H4 (cell line): ENCODE data around the gene IFT43. TPM values are rescaled to one million over a fixed set of nuclear protein-coding genes. Genes with fewer than 3 reads are reported as not detected.

Experiments
- DNase-seq: peaks from one replicate; pipeline ENCODE4 v3.0.0-alpha.2; 2015; ENCODE audit warnings: low spot score
- total RNA-seq: library from RNA; depleted of rRNA; stranded (reverse); fragments of >200 nt; shearing (Covaris generic); gene quantifications from 2 replicates; pipeline ENCODE4 v1.2.3, GENCODE V29; 2014

Gene IFT43
- total RNA-seq, 1 experiment from 2014 or later, result 47.0 TPM

DNA sequence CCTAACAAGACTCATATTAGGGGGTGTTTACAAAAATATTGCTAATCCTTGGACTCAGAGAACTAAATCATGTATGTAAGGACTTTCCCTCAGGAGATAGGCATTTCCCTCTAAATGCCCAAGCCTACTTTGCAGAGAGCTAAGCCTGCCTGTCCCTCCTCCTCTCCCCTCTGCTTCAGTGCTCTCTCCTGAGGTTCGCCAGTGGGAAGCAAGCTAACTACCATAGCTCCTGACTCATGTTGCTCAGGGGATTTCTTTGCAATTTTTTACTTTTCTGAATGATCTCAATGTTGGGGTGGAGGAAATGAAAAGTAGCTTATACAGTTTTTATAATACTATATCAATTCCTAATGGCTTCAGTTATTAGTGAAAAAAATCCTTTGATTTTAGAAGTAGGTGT lies 29.6 kb downstream of the IFT43 start:
- no peak for DNase-seq

DNA sequence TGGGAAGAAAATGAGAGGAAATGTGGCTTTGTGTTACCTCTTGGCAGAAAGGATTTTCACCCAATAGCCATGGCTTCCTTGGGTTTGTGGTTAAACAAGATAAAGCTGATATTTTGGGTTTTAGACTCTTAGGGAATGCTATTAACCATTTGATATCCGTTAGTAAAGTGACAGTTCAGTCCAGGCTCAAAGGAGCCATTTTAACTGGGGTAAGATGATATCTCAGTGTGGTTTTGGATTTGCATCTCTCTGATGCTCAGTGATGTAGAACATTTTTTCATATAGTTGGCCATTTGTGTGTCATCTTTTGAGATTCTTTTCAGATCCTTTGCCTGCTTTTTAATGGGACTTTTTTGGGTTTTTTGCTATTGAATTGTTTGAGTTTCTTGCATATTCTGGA lies 30.1 kb downstream of the IFT43 start:
- no peak for DNase-seq

DNA sequence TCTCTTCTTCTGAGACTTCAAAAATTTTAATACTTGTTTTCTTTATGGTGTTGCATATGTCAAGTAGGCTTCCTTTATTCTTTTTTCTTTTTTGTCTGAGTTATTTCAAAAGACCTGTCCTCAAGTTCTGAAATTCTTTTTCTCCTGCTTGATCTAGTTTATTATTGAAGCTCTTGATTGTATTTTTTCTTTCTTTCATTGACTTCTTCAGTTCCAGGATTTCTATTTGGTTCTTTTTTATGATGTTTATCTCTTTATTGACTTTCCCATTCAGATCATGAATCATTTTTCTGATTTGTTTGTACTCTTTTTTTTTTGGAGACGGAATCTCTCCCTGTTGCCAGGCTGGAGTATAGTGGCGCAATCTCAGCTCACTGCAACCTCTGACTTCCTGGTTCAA lies 34.1 kb downstream of the IFT43 start:
- DNase-seq, result no peak

DNA sequence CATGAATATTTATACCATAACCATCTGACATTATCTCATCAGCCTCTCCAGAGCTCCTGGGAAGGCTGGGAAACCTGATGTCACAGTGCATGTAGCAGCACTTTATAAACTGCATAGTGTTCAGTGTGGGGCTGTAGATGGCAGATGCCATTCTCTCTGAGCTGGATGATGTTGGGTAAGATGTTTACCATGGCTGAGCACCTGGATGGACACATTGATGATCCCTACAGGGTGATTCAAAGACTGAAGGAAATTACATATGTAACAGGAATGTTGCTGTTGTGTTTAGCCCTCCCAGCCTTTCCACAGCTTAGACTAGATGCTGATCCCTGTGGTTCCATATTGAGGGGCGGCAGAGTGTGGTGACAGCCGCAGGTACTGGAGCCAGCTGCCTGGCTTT lies 37.4 kb downstream of the IFT43 start:
- DNase-seq, result no peak

DNA sequence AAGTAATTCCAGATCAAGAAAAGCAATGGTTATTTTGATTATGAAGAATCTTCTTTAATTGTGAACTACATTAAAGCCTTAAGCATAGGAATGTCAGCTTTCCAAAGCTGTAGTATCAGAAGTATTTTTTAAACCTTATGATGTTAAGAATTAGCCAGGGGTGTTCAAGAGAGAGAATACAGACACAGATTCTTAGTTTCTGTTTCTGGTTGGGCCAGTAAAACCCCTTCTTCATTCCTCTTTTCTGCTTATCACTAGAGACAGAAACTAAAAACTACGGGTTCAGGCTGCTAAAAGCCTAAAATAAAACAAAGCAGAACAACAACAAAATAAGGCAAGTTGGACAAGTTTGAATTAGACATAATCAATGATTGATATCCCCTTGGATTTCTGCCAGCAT lies 38.2 kb downstream of the IFT43 start:
- no peak for DNase-seq

DNA sequence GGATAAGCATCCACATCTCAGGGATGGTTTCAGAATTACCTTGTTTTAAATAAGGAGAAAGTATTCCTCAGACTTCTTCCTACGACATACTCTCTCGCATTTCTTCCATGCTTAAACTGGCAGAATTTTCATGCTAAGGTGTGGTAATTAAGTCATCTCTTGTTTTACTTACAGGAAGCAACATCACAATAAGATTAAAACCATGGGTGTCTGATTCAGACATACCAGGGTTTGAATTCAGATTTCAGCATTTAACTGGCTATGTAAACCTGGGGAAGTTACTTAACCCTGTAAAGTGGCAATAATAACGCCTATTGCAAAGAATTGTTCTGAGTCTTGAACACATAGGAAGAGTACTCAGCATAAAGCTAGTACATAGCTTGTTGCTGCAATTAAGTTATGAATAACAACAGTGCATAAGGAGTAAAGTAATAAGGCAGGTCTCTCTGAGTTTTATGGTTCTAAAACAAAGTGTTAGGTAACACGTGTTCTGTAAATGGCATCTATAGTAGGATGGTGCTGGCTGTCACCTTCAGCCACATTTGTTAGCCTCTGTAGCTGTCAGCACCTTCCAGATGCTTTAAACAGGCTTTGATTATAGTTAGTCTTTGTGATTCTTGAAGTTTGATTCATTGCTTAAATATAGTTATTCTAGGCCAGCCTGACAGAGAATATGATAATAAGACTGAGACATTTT lies 38.8 kb downstream of the IFT43 start:
- DNase-seq, result no peak

DNA sequence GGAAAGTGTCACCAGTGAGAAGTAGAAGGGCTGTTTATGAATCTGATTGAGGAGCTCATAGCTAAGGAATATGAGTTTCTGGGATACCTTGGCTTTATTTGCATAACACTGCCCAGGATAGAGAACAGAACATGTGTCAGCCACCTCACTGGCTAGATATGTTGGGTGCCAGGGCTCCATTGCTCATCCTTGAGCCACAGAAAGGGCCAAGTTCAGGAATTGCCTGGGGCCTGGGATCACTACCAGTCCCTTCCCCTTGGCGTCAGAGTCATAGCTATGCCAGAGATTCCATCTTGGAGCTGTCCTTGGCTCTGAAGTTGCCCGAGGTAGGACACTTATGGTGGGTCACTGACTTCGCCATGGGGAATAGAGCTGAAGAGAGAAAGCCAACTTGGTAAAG lies 49.0 kb downstream of the IFT43 start:
- DNase-seq, result no peak

DNA sequence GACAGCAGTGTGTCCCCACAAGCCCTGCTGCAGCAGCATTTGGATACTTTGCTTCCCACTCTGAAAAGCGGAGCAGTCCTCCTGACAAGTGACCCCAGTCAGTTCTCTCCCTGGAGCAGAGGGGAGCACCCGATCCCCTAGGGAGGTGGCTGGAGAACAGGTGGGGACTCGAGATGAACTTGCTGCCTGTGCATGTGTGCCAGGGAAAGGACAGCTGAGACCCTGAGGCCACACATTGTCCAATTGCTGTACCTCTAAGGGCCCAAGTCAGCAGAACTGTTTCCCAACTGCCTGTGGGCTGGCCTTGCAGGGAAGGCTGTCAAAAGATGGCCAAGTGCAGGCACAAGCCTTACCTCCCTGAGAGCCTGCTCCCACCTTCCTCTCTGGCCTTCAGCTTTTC lies 55.1 kb downstream of the IFT43 start:
- DNase-seq, result no peak

DNA sequence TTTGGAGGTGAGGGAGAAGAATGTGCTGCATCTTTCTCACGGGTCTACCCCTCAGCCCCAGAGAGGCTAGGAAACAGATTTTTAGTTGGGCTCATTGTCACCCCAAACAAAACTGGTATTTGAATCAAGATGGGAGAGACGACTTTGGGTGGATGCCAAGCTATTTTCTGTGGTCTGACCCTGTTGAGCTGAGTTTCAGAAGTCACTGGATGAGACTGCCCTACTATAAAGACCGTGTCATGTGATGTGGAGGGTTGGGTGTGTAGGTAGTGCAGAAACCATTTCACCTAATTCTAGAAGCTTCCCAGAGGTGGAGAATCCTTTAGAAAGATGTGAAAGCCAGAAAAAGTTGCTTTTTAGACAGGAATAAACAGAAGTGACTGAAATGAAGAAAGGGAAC lies 60.2 kb downstream of the IFT43 start:
- DNase-seq, result no peak

DNA sequence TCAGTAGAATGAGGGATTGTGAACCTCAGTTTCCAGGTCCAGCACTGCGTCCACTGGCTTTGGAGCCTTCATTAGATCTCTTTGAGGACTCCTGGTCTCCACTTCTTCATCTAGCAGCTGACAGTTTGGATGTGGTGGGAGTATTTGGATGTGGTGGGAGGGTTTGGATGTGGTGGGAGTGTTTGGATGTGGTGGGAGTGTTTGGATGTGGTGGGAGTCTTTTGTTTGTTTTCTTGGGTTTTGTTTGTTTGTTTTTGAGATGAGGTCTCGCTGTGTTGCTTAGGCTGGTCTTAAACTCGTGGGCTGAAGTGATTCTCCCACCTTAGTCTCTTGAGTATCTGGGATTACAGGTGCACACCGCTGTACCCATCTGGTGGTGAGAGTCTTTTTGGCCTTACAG lies 64.7 kb downstream of the IFT43 start:
- DNase-seq, result no peak

DNA sequence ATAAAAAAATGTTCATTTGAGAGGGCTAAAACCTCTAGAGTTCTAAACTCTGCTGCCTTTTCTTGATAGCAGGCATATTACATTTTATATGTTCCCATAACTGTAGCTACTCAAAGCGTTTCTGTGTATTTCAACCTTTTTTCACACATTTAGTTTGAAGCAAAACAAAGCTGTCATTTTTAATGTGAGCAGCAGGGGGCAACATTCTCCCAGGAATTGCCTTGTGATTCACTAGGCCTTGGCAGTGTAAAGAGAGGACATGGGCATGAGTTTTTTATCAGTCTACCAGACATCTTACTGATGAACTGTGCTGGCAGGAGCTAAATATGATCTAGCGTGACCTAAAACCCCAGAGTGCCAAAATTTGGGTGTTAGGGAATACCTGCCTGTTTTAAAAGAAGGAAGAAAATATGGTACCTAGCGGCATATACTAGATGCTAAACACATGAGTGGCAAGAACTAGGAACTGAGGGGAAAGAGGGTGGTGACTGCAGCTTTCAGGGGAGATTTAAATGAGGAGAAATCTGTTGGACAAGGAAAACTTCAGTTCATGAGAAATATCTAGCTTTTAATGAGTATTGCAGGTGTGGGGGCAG lies 65.3 kb downstream of the IFT43 start:
- DNase-seq, result peak; percentile 36

DNA sequence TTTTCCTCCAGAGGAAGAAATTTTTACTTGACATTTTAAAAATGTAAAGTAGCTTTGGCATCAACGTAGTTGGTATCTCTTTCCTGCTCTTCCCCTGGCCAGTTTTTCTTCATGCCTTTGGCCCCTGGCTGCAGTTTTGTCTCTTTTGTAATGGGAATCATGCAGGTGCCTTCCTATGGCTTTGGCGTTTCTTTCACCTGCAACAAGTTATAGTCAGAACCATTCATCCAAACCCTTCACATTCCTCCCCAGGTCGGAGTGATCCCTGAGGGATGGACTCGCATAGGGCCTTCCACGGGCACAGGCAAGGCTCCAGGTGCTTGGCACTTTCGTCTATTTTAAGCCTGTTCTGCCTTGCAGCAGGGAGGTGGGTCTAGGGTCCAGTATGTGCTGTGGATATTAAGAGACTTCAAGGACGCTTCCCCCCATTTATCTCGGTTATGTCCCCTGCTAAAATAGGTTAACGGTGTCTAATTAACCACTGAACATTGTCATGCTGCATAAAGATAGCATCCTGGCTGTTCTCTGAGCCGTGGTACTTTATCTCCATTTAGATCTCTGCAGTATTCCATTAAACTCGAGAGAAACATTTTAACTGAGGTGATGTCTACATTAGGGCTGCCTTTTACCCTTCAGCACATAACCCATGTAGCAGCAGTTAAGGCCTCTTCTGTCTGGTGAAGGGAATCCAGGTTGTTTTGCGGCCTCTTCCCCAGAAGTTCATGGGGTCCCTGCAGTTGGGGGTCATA lies 66.3 kb downstream of the IFT43 start:
- no peak for DNase-seq

DNA sequence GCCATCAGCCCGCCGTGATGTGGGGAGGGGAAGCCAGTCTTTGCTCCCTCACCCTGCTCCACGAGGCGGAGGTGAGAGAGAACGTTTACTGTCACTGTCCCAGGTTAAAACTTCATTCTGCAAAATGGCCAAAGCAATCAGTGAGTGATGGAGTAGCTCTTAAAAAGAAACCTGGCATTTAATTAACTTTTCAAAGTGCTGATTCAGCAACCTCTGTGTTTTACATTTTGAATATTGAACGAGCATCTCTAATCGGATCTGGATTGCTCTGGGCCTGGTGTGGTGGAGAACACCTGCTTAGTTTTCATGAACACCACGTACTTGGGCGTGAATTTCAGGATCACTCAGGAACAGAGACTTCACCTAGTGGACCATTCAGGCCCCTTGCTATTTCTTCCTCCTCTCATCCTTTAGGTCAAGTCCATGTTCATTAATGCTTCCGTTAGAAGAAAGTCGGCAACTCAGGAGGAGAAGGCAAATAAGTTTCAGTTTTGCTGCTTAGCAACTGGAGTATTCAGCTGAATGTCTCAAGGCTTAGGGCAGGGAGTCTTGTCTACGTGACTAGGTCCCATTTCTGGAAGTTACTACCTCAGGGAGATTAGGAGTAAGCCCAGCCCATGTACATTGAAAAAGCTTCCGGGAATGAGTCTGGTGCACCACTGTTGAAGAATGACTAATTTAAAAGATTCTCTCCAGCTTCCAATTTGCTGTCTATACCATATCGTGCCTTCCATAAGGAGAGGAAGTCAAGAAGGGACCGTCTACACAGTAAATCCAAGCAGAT lies 68.2 kb downstream of the IFT43 start:
- no peak for DNase-seq

DNA sequence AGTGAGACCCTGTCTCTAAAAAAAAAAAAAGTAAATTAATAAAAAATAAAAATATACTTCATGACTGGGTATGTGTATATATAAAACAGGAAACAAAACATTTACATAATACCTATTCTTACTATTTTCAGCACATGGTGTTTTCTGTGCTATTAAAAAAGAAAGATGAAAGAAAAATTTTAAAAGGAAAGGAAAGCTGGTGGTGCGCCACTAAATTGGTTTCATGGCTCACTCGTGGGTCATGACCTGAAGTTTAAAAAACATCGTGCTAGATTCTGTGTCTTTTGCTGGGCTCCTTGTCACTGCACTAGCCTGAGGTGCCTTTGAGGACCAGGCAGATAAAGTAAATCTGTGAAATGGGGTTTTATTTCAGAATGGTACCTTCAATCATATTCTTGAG lies 69.8 kb downstream of the IFT43 start:
- DNase-seq, result no peak

DNA sequence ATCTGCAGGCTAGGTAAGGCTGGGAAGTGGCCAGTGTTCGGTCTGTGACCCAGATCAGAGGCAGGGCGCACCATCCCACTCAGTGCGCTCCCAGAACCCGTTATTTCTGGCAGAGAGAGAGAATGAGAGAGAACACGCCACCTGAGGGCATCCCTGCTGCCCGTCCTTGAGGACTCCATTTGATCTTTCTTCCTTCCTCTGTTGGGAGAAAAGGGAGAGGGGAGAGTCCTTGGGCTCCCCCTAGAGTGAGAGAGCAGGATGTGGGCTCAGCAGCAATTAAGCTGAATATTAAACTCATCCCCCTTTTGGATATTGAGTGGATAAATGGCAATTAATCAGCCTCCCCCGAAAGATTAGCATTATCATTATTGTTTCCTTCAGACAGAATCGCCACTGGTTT lies 70.6 kb downstream of the IFT43 start:
- DNase-seq, result peak; percentile 12

DNA sequence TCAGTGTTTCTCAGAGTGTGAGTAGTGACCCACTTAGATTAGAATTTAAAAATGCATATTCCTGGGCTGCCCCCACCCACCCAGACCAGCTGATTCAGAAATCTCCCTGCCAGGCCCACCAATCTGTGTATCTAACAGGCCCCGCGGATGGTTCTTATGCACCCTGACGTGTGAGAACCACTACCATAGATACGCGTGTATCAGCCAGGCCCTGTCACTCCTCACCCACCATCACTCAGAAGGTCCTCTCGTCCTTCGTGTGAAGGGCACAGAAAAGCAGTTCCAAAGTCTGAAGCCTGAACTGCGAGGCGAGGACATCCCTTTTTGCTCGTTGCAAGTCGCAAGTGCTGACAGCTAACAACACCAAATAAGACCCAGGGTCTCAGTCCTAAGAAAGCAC lies 72.4 kb downstream of the IFT43 start:
- no peak for DNase-seq

DNA sequence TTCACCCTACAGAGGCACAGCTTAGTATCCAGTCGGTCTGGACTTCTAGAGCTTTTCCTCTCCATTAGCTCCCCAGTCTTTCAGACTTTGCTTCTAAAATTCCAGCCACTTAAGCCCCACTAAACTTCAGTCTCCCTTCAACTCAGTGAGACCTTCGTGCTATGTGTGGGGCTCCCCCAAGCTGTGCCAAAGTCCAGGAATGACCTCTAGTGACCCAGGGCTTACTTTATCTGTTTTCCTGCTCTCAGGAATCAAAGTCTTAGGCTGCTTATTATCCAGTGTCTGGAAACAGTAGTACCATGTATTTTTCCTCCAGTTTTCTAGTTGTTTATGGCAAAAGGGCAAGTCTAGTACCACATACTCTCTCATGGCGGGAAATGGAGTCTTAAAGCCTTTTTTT lies 77.8 kb downstream of the IFT43 start:
- DNase-seq, result no peak

DNA sequence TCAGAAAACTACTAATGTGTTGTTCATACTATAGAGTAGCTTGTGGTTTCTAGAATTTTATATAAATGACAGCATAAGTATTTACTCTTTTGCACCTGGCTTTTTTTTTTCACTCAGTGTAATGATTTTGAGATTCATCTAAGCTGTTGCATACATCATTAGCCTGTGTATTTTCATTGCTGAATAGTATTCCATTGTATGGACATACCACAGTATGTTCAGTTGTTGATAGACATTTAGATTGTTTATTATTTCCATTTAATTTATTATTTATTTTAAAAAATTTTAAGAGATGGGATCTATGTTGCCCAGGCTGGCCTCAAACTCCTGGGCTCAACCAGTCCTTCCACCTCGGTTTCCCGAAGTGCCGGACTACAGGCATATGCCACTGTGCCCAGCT lies 80.0 kb downstream of the IFT43 start:
- no peak for DNase-seq

DNA sequence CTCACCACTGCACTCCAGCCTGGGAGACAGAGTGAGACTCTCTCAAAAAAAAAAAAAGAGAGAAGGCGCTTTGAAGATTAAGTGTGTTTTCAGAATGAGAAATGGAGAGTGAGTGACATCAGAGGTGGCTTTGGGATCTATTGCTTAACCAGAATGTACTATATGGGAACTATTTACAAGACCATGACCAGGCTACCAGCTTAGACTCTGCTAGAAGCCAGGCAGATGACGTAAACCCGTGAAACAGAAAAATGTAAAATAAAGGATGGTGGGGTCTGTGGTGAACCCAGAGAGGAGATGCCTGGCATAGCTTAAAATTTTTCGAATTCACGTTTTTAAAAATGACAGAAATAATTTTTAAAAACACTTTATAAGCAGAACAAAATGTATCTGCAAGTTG lies 82.0 kb downstream of the IFT43 start:
- no peak for DNase-seq

DNA sequence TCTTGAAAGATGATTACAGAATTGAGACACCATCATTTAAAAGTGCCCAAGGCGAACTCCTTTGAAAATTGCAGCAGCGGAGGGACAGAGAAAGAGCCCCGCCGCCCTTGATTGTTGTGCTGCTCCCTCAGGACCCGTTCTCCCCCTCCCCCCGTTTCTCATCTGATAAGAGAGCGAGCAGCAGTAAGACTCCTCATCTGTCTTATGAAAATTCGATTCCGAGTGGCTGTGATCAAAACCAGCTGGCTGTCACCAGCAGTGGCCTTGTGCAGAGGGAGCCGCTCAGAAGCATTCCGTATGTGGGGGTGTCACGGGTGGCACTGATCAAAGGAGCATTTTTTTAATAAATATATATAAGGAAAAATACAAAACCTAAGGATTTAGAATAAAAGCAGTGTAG lies 88.2 kb downstream of the IFT43 start:
- DNase-seq, result no peak

DNA sequence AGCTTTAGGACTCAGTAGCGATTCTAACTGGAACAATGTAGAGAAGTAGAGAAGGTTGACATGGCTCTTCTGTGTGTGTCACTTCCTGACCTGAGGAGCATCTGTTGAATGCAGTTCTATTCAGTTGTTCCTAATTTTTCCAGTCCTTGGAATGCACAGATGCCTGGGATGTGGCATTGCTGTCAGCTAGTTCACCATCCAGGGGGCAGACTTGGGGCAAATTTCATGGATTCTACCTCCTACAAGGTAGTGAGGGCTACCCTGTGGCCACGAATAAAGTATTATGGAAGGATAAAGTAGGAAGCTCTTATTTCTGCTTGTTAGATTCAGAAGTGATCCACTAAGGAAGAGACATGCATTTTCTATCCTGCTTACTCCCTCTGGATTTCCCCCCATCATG lies 91.8 kb downstream of the IFT43 start:
- DNase-seq, result no peak

DNA sequence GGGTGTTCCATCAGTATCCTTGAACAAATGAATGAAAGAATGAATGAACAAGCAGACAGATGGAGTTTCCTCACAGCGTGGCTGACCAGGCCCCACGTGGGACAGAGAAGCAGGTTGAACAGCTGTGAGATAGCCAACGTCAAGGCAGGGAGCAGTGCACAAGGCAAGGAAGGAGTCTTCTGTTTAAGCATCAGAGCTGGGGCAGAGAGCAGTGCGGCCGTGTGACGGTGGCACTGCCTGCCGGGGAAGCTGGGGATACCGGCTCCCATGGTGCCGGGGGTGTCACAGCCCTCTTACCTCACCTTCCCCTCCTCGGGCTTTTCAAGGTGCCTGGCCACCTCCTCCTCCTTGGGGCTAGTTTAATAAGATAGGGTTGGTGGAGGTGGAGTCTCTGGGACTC lies 92.9 kb downstream of the IFT43 start:
- no peak for DNase-seq

DNA sequence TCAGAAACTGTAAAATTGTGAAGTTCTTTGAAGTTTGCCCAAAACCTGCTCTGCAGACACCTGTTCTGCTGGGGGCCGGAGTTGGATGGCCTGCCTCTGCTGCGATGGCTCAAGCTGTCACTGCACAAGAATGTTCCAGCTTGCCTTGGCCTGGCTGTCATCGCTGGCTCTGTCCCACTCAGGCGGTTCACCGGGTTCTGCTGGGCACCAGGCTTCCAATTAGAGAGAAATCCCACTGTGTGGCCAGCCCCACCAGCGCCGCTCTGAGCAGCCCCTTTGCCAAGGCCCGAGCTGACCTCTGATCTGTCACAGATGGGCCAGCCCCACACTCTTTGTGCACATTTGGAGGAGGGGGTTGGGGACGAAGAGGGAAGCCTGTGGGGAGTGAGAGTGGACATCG lies 94.5 kb downstream of the IFT43 start:
- no peak for DNase-seq
